GM08714 (cell line): Measurements from ENCODE around the gene METTL6.
A peak's percentile ranks its signal among the peaks of the same experiment; 100 is the strongest.
"Not testable (repeated sequence)": the region's sequence is repeated elsewhere in the genome, so short reads cannot be mapped to it uniquely, and the experiment has no call there.

ENCODE experiments used
- H3K4me3 ChIP-seq: fragments of 200-500 bp; sonication (Bioruptor generic); 2 replicates; pipeline ENCODE4 v1.5.1; 2014; ENCODE audit warnings: mild to moderate bottlenecking, low read length, inconsistent platforms
- ZNF274 ChIP-seq: IDR thresholded peaks from 2 replicates; pipeline ENCODE4 v1.6.1; 2012; ENCODE audit warnings: mild to moderate bottlenecking, low read depth, low read length

The METTL6 gene

GRCh38 chr3:15377961-15378791 lies 49.2 kb downstream of the METTL6 start:
- H3K4me3 ChIP-seq = no peak overlapping the region

DNA sequence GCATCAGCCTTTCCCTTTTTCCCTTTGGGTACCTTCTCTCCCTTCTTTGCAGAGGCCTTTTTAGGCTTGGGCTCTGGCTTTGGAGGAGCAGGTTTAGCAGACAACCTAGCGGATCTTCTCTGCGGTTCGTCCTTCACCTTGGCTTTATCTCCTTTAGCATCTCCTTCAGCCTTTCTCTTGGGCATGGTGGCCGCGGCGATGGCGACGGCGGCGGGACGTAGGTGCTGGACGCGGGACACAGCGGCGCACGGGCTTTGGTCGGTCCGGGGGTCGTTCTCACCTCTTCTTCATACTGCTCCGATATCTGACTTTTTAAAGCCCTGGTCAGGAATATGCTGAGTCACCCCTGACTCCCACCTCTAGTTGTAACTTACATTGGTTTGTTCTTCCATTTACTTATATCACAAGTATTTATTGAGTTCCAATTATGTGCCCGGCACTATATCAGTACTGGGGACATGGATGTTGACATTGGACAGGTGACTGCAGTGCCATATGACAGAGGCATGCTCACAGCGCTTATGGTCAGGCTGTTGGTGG lies 51.8 kb downstream of the METTL6 start:
- TF ChIP-seq ZNF274 = no peak
- no peak overlapping the region for H3K4me3 ChIP-seq

More at GRCh38 chr3:15377961-15378791, 49.2 kb downstream of the METTL6 start:
- TF ChIP-seq ZNF274 = no peak

GRCh38 chr3:15372918-15373317 lies 54.4 kb downstream of the METTL6 start:
- H3K4me3 ChIP-seq = no peak overlapping the region
- no peak for TF ChIP-seq ZNF274

GRCh38 chr3:15368561-15369135 lies 58.7 kb downstream of the METTL6 start:
- no peak overlapping the region for H3K4me3 ChIP-seq
- no peak for TF ChIP-seq ZNF274

GRCh38 chr3:15367059-15367458 lies 60.3 kb downstream of the METTL6 start:
- H3K4me3 ChIP-seq = no peak overlapping the region
- TF ChIP-seq ZNF274 = no peak

GRCh38 chr3:15364078-15364477 lies 63.3 kb downstream of the METTL6 start:
- not testable (repeated sequence) for H3K4me3 ChIP-seq

DNA sequence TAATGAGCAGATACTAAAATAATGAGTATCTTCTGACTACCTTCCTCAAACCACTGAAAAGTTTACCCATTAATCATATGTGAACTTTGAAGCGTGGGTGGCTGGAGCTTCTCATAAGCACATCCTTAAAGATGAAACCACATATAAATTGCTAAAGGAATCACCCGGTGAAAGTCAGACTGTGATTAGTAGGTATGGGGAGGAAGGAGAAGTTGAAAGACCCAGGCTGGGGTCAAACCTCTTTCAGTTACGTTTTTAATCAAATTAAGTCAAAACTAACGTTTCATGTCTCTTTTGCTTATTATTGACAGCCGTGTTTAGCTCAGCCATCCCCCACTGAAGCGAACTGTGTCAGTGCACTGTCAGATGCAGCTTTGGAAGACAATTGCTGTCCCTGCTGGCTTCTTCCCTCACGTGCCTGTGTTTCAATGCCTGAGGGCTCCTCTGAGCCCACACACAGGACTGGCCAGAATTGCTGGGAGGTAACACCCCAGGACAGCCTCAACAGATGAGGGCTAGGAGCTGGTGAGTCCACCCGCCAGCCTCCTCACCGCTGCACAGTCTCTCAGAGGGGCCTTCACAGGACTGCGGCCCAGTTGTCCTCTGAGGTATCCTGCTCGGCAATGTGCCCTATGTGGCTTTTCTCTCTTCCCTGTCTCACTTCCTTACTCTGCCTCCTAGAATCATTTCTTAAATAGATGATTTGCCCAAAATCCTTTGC lies 65.7 kb downstream of the METTL6 start:
- peak overlapping the region; percentile 1; the same call in 1 of the 2 replicates for H3K4me3 ChIP-seq
- TF ChIP-seq ZNF274 = no peak

- H3K4me3 ChIP-seq = no peak overlapping the region
- TF ChIP-seq ZNF274 = no peak
These were observed 66.4 kb downstream of the METTL6 start for GRCh38 chr3:15360788-15361493.
